ENCODE data around the gene DENND6B.

DENND6B gene

DNA sequence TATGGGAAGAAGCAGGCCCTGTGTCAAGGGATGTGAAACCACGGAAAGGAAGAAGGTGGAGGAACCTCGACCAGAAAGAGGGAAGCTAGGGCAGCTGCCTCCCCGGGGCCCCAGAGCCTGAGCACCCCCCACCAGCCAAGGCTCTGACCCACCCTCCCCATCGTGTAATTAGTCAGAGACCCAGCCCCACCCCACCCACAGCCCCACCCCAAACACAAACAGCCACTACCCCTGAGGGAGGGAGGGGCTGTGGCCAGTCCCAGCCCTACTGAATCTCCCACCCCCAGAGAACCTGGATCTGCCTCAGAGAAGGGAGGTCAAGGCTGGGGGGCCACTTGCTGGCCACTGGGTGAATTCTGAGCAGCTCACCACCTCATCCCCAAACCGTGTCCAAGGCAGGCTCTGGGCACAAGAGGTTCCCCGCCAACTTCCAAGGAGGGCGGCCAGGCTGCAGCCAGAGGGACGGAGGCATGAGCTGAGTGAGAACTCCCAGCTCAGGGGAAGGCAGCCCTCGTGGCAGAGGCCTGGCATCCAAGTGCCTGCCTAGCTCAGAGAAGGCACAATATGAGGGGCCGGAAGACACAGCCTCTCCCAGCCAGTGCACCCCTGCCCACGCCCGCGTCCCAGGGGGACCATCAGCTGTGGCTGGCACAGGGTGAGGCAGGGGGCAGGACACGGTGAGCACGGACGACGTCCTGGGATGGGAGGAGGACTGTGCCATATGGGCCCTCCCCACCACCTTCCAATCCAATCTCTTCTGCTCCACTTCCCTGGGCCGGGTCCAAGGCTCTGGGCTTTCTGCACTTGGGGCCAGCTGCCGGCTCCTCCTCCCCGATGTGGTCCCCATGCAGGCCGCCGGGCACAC, 22.1 kb downstream of the DENND6B start:
- no peak for DNase-seq (ENCODE audit: low read depth, low spot score)

DNA sequence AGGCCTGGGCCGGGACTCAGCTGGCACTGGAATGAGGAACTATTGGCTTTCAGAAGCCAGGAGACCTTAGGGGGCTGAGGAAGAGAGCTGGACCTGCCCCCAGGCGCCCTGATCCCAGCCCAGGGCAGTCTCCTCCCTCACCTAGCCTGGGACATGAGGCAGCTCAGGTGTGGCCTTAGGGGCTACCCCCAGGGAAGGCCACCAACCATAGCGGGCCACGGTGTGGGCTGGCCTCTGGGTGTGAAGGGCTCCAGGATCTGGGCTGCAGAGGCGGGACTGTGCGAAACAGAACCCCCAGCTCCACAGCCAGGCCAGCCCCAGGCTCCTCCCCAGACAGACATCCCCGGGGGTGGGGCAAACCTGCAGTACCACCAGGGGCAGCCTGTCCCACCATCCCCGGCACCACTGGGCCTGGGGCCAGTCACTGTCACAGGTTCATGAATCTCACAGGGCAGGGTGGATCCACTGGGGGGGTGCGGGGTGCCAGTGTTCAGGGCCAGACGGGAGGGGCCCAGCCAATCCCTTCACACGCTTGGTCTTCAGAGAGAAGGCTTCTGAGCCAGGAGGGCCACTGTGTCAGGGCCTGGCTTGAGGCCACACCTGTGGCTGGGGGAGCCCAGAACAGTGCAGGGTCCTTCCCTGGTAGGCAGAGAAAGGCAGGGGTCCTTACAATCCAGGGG, 22.8 kb downstream of the DENND6B start:
- no peak for DNase-seq (ENCODE audit: low read depth, low spot score)

DNA sequence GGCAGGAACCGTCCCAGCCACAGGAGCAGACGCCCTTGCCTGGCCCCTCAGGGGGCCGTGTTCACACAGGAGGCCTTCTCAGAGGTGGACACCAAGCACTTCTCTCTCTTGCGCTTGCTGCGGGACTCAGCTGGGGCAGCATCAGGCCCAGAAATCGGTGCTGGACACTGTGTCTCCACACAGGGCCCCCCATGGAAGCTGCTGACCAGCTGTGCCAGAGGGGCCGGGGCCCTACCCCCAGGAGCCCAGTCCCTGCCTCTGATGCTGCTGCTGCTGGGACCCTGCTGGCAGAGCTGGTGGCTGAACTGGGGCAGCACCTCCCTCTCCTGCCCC, 23.3 kb downstream of the DENND6B start:
- DNase-seq (ENCODE audit: low read depth, low spot score), result no peak

DNA sequence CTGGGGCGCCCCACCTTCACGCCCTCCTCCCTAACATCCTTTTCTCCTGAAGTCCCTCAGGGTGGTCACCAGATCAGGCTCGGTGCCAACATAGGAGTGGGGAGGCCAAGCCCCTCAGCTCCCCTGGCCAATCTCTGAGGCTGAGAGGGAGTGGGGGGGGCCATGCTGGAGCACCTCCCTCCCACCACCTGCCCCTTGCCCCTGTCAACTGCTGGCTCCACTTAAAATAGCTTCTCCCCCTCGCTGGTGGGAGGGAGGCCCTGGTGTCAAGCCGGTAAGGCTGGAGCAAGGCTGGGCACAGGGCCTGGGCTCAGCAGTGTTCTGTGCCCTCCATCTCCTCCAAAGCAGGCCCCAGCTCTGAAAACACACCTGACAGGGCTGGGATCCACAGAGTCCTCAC, 24.2 kb downstream of the DENND6B start:
- DNase-seq (ENCODE audit: low read depth, low spot score), result no peak

DNA sequence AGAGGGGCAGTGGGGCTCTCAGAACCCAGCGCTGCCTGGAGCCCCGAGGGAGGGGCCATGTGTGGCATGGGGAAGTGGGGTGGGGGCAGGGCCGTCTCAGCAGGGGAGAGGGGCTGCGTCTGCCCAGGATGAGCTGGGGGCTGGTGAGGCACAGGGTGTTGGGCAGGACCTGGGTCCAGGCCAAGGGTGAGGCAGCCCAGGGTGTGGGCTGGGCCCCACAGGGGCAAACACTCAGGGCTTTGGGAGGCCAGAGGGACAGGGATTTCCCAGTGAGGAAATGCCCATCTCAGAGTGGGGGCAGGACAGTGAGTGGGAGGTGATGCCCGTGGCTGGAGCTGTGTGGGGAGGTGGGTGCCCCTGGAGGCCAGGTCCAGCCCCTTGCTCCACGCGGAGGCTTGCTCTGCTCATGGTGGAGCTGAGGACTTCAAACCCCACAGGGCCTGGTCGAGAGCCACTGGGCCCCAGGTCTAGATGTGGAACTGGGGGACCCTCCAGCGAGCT, 24.7 kb downstream of the DENND6B start:
- DNase-seq (ENCODE audit: low read depth, low spot score), result no peak

DNA sequence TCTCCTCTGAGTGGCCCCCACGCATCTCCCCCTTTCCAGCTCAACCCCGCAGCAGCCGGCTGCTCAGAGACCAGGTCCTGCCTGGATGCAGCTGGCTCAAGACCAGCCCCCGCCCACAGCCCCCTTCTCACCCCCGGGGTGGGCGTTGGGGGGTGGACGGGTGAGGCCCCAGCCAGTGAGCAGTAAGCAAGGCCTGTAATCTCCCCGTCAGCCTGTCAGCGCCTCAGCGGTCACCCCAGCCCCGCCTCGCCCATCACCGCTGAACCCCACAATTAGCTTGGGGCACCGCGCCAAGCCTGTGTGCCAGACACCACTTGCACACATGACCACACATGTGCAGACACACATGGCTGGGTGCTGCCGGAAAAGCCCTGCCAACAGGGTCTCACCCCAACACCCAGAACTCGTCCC, 25.2 kb downstream of the DENND6B start:
- no peak for DNase-seq (ENCODE audit: low read depth, low spot score)

DNA sequence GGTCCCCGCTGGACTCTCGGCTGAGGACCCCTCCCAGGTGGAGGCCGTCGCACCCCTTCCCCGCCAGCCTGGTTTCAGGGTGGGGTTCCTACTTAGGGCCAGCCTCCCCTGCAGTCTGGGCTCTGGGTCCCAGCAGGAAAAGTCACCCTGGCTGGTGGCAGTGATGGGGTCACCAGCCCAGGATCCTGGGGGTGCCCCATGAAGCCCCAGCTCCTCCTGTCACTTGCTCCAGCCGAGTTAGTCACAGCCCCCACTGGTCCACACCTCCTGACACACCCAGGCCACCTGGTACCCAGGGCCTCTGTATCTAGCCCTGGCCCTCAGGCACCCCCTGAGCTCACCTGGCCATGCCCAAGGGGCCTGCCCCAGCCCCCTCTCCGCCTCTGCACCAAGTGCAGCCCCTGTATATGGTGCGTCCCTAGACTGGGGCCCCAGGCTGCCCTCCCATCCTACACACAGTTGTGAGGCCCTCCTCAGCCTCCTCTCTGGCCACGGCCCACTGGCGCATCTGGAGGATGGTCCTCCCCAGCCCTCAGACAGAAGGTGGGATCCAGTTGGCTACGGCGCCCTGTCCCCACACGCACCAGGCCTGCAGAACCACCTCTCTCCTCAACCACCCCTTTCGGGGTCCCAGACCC, 26.1 kb downstream of the DENND6B start:
- DNase-seq (ENCODE audit: low read depth, low spot score), result no peak

DNA sequence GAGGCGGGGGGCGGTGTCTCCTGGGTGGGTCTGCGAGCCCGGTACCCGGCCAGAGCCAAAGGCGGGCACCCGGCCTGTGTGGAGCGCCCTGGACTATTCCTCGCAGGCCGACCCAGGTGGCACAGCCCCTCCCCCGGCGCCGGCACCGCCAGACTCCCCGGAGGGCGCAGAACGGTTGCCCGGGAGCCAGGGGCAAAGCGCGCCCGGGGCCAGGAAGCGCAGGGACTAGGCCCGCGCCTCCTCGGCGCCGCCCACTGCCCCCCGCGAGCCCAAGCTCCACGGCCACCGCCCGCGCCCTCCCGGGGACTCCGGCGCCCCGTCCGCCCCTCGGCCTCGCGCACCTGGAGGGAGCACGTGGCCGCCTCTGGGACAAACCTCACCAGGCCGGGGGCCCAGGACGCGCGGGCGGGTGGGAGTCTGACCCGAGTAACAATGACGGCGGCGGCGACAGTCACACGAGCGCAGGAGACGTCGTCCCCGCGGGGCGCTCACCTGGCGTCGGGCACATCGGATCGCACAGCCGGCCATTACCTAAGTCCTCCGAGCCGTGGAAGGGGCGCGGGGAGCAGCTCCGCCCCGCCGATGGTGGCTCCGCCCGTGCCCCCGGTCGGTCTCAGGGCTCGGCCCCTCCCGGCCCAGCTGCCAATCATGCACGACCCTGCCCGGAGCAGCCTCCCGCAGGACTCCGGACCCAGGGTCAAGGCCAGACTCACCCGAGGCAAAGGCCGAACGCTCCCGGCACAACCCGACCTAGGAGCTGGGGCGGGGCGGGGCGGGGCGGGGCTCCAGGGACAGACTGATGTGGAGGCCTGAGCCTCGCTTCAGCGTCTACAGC, 26.8 kb downstream of the DENND6B start:
- DNase-seq (ENCODE audit: low read depth, low spot score), result no peak

DNA sequence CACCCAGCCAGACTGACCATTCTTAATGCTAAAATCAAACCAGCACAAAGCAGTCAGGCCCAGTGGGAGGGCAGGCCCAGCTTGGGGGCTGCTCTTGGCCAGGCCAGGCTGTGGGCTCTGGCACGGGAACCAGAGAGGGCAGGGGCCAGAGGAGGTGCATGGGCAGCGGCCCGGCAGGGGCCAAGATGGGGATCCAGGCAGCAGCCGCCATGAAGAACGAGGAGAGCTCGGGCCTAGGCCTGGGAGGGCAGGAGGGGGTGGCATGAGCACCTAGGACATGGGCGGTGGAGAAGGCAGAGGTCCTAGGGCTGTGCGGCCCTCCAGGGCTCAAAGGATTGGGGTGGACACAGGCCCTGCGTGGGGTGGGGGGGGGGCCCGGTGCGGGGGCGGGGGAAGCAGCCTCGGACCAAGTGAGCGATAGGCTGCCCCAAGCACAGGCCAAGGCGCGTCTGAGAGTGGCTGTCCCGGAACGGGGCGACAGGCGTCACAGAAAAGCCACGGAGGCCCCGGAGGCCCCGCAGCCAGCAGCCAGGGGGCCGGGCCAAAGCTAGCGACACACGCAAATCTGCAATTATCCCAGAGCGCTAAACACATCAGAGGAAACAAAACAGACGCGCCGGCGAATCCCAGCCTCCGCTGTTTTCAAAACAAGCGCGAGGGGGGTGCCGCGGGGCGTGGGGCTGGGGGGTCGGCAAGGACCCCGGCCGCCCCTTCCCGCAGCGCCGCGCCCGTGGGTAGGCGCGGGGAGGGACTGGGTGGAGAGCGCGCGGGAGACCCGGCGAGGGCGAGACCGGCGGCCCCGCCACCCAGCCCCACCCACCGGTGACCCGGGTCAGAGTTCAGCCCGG, 27.7 kb downstream of the DENND6B start:
- DNase-seq (ENCODE audit: low read depth, low spot score), result no peak

DNA sequence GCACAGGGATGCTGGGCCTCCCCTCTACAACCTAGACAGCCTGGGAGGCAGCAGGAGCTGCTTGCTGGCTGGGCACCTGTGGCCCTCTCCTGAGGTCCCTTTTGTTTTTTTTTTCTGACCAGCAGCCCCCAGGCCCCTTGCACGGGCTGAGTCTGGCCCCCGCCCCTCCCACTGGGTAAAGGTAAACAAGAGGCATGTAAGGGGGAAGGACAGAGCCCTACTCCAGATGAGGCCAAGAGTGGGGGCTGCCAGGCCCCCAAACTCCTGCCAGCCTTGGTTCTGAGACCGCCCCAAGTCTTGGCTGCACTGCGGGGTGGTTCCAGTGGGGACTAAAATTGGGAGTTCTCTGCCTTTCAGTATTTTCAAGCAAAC, 28.6 kb downstream of the DENND6B start:
- DNase-seq (ENCODE audit: low read depth, low spot score), result no peak

DNA sequence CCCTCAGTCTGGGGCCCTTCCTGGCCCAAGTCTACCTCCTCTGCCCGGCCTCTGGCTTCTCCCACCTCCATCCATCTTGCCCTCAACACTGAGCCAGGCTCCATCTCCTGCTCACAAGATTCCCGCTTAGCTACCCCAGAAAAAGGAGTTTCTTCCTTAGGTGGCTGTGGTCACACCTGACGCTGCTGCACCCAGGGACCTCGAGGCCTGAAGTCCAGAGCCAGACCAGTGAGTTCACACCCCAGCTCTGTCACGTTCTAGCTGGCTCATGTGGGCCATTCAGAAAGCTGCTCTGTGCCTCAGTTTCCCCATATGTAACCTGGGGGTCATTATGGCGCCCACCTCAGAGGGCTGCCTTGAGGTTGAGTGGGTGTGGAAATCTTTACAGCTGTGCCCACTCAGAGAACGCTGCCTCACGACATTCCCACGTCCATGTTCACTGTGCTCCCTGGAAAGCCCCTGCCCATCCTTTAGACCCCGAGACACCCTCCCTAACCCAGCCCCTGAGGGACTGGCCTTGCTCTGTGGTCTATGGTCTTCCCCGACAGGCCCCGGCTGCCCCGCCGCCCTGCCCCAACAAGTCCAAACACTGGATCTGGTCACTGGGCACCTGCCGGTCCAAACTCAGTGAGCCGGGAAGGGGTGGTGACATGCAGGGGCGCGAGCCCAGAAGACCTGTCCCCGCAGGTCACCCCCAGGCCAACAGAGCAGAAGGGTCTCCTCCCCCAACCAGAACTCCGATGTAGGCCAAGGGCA, 29.1 kb downstream of the DENND6B start:
- no peak for DNase-seq (ENCODE audit: low read depth, low spot score)

DNA sequence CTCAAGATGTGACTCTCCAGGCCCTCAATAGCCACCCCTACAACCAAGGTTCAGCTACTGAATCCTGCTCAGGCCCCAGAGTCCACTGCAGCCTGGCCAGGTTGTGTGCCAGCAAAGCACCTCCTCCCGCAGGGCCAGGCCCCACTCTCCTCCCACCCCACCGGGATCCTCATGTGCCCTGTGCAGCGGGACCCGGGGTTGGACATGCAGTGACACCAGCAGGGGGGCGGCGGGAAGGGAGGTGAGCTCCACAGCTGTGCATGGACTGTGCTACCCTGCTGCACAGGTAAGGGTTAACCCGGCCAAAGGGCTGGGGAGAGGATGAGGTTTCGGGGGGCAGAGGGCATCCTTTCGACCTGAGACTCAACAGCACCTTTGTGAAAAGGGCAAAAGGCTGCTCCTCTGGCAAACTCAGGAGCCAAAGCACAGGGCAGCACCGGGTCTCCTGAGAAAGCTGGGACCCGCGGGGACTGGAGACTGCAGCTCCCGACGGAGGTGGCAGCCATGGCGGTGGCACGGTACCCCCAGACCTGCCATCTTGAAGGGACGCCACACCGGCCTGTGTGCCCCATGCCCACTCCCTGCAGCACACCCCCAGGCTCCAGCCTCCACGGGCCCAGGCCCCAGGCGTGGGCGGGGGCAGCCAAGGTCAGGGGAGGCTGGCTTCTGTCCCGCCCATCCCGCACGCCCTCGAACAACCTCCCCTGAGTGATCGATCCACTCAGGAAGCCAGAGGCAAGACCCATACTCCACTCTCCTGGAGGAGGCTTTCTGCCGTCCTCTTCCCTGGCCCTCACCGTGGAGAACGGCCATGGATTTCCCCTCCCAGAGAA, 29.9 kb downstream of the DENND6B start:
- no peak for DNase-seq (ENCODE audit: low read depth, low spot score)

DNA sequence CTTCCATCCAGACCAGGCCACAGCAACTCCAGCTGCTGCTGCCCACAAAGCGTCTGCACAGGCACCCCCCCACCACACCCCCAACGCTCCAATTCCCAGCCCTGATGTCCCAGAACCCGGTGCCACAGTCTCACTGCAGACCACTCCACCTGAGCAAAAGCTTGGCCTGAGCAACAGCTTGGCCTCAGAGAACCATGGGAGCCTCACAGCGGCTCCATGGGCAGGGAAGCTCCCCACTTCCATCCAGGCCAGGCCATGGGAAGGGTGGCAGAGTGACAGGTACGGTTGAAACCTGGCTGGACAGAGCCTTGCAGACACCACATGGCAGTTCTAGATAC, 32.5 kb downstream of the DENND6B start:
- no peak for DNase-seq (ENCODE audit: low read depth, low spot score)

DNA sequence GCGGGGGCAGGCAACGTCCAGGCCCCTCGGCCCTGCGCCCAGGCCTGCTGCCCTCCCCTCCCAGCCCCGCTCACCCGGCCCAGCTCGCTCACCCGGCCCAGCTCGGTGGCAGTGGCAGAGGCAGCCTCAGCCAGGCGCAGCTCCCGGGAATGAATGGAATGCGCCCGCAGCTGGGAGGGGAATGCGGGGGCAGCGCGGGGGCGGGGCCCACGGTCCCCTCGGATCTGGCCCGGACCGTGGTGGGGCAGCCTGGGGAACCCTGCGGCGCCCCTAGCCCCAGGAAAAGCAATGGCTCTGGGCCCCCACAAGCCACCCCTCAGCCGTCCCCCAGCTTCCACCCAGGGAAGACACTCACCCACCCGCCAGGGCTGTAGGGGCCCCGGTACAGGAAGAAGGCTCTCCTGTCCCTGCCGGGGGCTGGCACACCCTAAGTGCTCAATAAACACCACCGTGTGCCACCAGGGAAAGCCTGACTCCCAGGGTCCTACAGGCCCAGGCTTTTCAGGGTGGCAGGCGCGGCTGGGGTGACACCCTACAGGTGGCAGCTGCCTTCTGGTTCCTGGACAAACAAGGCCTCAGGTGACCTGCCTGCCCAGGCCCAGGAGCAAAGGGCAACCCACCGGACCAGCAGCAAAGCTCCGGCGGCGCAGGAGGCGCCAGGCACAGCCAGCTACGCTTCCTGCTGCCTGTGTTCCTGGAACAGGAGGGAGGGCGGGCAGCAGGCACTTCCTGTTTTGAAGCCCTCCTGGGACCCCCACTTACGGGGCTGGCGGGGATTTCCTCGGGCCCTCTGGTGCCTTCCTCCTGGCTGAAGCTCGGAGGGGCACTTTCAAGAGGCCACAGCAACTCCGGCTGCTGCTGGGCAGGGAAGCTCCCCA, 33.1 kb downstream of the DENND6B start:
- DNase-seq (ENCODE audit: low read depth, low spot score), result no peak

DNA sequence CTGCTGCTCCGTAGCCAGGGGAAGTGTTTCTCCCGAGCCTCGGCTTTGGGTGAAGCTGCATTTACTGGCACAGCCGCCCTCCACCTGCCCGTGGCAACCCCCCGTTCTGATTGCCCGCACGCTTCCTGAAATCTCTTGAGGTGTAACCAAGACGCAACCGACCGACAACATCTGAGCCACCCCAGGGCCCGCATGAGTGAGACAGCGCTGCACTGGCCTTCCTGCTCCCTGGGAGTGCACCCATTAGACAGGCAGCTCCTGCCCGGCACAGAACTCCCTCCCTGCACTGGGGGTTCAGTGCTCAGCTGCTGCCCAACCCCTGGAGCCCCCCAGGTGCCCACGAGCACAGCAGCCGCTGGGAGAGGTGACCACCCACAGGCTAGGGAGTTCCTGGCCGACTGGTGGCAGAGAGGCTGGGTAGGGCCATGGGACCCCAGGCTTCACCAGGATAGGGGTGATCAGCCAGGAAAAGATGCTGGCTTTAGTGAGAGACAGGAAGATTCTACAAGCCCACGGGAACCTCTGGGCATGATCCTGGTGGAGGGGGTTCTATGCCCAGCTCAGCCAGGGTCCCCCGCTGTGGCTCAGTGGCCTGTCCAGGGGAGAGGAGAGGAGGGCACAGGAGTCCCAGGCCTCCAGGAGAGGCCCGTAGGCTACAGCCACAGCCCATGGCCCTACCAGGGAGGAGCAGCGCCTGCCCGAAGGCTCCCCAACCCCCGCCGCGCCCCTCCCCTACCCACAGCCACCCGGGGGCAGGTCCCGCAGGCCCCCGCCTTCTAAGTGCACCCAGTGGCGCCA, 34.0 kb downstream of the DENND6B start:
- no peak for DNase-seq (ENCODE audit: low read depth, low spot score)

DNA sequence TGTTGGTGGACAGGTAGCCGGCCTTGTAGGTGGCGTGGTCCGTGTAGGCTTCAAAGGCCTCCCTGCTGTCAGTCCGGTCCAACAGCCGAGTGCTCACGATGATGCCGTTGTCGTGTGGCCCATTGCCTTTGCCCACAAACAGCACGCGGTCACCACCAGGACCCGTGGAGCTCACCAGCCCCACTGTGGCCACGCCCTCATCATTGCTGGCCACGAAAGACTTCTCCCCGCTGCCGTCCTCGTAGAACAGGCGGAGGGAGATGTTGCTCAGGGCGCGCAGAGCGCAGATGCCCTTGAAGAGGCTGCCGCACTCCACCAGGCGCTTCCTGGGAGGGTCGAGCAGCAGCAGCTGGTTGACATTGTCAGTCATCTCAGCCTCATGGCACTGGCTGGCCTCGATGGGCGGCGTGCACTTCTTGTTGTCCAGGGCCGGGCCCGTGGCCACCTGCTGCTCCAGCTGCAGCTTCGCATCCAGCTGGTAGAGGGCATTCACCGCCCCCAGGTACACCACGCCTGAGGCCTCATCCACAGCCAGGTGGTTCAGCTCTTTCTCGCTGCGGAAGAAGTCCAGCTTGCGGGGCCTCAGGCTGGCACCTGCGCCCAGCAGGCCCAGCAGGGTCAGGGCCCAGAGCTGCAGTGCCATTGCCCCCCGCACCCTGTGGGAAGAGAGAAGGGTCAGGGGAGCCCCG, 36.7 kb downstream of the DENND6B start:
- no peak for DNase-seq (ENCODE audit: low read depth, low spot score)

Measured in brain pericyte (primary cell).